ENCODE results near the gene RBP3. TPM values are rescaled to one million over a fixed set of nuclear protein-coding genes. Genes with fewer than 3 reads are reported as not detected.

RBP3 gene
- total RNA-seq, 4 donors from 2014 or later, result not detected

DNA sequence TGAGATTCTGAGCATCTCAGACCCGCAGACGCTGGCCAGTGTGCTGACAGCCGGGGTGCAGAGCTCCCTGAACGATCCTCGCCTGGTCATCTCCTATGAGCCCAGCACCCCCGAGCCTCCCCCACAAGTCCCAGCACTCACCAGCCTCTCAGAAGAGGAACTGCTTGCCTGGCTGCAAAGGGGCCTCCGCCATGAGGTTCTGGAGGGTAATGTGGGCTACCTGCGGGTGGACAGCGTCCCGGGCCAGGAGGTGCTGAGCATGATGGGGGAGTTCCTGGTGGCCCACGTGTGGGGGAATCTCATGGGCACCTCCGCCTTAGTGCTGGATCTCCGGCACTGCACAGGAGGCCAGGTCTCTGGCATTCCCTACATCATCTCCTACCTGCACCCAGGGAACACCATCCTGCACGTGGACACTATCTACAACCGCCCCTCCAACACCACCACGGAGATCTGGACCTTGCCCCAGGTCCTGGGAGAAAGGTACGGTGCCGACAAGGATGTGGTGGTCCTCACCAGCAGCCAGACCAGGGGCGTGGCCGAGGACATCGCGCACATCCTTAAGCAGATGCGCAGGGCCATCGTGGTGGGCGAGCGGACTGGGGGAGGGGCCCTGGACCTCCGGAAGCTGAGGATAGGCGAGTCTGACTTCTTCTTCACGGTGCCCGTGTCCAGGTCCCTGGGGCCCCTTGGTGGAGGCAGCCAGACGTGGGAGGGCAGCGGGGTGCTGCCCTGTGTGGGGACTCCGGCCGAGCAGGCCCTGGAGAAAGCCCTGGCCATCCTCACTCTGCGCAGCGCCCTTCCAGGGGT is 703 bp downstream of the RBP3 start:
- H3K4me3 ChIP-seq (ENCODE audit: low read depth, poor library complexity, severe bottlenecking), result no peak overlapping the region
- peak in 1 of 2 donors; percentile 82 for DNase-seq (ENCODE audit: low spot score in 2 of 2)
- TF ChIP-seq POLR2A (IDR thresholded peaks at IDR 0.05) (no peak), CTCF (IDR thresholded peaks at IDR 0.05) (no peak)
- intact Hi-C loops (cut with DNase I; ENCODE audit: low total_unique reads), result no loop called here
- 92 to 96% methylated on average over 15 to 35 of the region's 36 CpGs for WGBS, 2 donors

DNA sequence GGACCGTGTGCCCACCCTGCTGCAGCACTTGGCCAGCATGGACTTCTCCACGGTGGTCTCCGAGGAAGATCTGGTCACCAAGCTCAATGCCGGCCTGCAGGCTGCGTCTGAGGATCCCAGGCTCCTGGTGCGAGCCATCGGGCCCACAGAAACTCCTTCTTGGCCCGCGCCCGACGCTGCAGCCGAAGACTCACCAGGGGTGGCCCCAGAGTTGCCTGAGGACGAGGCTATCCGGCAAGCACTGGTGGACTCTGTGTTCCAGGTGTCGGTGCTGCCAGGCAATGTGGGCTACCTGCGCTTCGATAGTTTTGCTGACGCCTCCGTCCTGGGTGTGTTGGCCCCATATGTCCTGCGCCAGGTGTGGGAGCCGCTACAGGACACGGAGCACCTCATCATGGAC is 1.4 kb downstream of the RBP3 start:
- WGBS, 2 donors, result 86 to 95% methylated on average over 12 to 22 of the region's 22 CpGs
- no peak for DNase-seq (ENCODE audit: low spot score in 2 of 2)
- no peak overlapping the region for H3K4me3 ChIP-seq (ENCODE audit: low read depth, poor library complexity, severe bottlenecking)
- intact Hi-C loops (cut with DNase I; ENCODE audit: low total_unique reads), result no loop called here
- no peak for TF ChIP-seq POLR2A (IDR thresholded peaks at IDR 0.05)
- no peak for TF ChIP-seq CTCF (IDR thresholded peaks at IDR 0.05)

- intact Hi-C loops (cut with DNase I; ENCODE audit: low total_unique reads), result no loop called here
- no peak for DNase-seq (ENCODE audit: low spot score in 2 of 2)
- H3K4me3 ChIP-seq (ENCODE audit: low read depth, poor library complexity, severe bottlenecking), result no peak overlapping the region
- no peak for TF ChIP-seq CTCF (IDR thresholded peaks at IDR 0.05)
- TF ChIP-seq POLR2A (IDR thresholded peaks at IDR 0.05), result no peak
- WGBS, 2 donors, result 95 to 98% methylated on average over 20 to 31 of the region's 31 CpGs
Measured at GRCh38 chr10:47349941-47350371, 1.8 kb downstream of the RBP3 start.

GRCh38 chr10:47350671-47351640 is 2.8 kb downstream of the RBP3 start:
- H3K4me3 ChIP-seq (ENCODE audit: low read depth, poor library complexity, severe bottlenecking), result no peak overlapping the region
- WGBS, 2 donors, result 89 to 95% methylated on average over 28 to 35 of the region's 39 CpGs
- intact Hi-C loops (cut with DNase I; ENCODE audit: low total_unique reads), result no loop called here
- no peak for TF ChIP-seq POLR2A (IDR thresholded peaks at IDR 0.05)
- no peak for TF ChIP-seq CTCF (IDR thresholded peaks at IDR 0.05)
- no peak for DNase-seq (ENCODE audit: low spot score in 2 of 2)

DNA sequence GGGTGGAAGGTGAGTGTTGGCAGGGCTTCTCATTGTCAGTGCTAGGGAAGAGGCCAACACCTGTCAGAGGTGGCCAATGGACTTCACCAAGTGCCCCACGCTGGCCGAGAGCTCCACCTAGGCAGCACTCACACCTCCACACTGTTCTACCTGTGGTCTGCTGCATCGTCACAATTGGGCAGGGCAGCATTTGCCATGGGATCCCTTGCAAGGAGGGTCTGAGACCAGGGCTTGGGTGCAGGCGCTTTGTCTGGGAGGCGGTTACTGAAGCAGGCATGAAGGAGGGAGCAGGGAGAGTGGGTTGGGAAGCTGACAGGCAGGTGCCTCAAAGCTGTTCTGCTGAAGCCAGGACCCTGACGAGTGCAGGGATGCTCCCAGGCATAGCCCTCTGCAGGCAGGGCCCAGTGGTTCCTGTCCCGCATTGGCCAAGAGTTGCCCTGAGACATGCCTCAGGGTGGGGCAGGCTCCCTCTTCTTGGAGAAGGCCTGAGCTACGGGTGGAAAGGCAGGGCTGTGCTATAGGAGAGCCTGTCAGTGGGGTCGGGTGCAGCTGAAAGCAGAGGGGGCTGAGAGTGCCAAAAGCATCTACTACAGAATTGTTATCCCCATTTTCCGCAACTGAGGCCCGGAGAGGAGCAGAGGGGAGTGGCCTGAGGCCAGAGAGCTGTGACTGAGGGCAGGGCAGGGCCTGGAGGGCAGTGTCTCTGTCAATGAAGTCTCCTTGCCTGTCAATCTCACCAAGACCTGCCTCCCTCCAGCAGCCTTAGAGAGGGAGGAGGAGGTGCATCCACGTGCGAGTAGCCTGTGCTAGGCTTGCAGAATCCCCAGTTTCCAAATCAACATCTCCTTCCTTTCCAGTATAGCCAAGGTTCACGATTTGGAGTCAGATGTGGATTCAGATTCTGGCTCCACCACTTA is 4.0 kb downstream of the RBP3 start:
- WGBS, 2 donors, result 79 to 84% methylated on average over 14 of the region's 14 CpGs
- intact Hi-C loops (cut with DNase I; ENCODE audit: low total_unique reads), result no loop called here
- DNase-seq (ENCODE audit: low spot score in 2 of 2), result no peak
- TF ChIP-seq POLR2A (IDR thresholded peaks at IDR 0.05), result no peak
- no peak for TF ChIP-seq CTCF (IDR thresholded peaks at IDR 0.05)
- H3K4me3 ChIP-seq (ENCODE audit: low read depth, poor library complexity, severe bottlenecking), result no peak overlapping the region
